GM19043 (cell line): Measurements from ENCODE around the gene CHD2.
A peak's percentile ranks its signal among the peaks of the same experiment; 100 is the strongest.

Source experiments
- ATAC-seq: cut with Tn5 transposase; IDR thresholded peaks from one replicate; pipeline ENCODE4 v1.9.1; 2021; ENCODE audit warnings: low read depth; ENCODE audit not compliant: unreplicated experiment

The CHD2 gene

DNA sequence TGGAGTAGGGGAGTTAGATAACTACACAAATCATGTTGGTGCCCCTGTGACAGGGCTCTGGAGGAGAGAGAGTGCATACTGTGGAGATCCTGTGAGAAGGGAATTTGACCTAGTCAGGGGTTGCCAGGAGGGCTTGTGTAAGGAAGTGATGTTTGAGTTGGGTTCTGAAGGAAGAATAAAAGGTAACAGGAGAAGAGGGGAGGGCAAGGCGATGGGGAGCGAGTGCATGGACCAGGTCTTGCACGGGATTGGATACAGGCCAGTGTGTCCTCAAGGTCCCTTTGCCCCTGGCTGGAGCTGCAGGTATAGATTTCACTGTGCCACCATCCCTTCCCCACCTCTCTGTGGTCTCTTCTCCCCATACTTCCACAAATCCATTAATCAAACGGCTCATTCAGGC lies 105.0 kb downstream of the CHD2 start:
- no peak for ATAC-seq

DNA sequence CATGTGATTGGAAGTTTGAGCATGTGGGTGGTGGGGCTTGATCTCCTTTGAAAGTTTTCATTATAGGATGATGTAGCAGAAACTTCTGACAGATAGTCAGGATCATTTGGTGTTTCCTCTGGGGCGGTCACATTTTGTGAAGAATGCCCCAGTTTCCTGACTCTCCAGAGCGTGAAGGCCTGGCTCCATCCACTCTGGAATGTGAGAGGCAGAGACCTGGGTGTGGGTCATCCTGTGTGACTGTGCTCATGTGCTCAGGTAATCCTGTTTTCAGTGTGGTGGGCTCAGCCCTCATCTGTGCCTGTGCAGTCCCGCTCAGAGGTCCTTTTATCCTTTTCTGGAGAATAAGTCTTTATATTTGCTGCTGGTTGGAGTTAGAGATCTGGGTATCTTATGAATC lies 107.9 kb downstream of the CHD2 start:
- ATAC-seq = no peak

DNA sequence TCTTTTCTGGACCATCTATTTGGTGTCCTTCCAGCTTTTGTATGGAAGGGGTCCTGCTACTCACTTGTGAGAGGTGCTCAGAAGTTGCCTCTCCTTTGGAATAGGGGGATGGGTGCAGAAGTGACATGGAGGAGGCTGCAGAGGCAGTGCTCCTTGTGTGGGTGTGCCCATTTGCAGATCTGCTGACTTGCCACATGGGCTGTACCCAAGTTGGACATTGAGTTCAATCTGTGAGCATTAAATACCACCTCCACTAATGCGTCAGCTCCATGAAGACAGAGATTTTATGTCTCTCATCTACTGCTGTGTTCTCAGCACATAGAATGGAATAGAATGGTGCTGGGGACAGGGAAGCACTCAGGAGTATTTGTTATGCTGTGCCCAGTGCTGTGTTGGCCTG lies 112.7 kb downstream of the CHD2 start:
- no peak for ATAC-seq

DNA sequence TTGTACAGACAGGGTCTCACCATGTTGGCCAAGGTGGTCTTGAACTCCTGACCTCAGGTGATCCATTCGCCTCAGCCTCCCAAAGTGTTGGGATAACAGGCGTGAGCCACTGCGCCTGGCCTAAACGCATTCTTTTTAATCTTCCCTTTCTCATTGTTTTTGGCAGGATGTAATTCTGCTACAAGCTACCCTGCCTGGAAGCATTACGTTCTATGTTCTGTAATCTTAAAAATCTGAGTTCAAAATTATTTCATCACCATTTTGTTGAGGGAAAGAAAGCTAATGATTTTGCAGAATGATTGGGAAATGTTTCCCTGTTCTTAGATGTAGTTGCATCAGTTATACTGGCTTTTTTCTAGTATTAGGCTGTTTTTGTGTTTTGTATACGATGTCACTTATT lies 117.4 kb downstream of the CHD2 start:
- no peak for ATAC-seq

DNA sequence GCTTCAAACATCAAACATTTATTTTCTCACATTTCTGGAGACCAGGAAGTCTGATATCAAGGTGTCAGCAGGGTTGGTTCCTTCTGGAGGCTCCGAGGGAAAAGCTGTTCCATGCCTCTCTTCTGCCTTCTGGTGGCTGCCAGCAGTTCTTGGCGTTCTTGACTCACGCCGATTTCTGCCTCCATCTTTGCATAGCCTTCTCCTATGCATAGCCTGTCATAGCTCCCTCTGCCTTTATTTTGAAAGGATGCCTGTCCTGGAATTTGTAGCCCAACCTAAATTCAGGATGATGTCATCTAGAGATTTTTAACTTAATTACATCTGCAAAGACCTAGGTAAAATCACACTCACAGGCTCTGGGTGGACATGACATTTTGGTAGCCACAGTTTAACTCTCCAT lies 118.5 kb downstream of the CHD2 start:
- no peak for ATAC-seq

DNA sequence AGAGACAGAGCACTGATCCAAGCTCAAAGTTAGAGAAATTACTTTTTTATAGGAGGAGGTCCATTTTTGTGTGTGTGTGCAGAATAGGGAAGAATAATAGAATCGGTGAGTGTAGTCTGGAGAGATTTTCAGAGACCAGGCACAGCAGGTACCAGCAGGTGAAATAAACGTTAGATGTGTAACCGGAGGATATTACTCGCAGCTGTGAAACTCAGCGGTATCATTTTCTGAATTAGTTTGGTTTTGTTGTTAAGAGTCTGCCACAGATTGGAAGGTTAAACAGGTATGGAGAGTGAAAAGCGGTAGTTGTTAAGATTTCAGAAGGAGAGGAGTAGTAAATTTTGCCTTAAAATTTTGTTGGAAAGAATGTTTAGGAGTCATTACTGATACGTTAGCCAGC lies 119.0 kb downstream of the CHD2 start:
- ATAC-seq = no peak

DNA sequence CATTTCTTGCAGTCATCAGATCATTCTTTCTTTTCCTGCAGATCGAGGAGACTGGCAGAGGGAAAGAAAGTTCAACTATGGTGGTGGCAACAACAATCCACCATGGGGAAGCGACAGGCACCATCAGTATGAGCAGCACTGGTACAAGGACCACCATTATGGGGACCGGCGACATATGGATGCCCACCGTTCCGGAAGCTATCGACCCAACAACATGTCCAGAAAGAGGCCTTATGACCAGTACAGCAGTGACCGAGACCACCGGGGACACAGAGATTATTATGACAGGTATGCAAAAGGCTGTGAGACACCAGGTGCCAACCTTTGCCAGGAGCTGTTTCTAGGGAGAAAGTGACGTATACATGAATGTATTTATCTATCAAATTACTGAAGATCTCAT lies 119.8 kb downstream of the CHD2 start:
- ATAC-seq = no peak

DNA sequence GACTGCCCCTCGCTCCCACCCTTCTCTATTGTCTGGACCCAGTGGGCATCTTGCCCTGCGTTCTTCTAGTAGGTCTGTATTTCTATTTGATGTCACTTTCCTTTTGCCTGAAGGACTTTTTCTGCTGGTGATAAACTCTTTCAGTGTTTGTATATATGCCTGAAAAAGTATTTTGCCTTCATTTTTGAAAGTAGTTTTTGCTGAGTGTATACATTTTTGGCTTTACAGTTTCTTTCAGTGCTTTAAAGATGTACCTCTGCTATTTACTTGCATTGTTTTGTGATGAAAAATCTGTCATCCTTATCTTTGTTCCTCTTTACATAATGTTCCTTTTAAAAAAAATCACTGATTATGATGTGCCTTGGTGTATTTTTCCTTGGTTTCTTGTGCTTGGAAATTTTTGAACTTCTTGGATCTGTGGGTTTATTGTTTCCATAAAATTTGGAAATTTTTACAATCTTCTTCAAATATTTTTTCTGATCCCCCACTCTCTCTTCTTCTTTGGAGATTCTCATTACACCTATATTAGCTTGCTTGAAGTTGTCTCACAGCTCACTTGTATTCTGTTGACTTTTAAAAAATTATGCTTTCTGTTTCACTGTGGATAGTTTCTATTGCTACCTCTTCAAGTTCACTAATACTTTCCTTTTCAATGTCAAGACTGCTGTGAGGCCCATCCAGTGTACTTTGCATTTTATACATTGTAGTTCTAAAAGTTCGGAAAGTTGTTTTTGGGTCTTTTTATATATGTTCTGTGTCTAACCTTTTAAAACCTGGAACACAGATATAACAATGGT lies 121.0 kb downstream of the CHD2 start:
- ATAC-seq = peak; percentile 86

DNA sequence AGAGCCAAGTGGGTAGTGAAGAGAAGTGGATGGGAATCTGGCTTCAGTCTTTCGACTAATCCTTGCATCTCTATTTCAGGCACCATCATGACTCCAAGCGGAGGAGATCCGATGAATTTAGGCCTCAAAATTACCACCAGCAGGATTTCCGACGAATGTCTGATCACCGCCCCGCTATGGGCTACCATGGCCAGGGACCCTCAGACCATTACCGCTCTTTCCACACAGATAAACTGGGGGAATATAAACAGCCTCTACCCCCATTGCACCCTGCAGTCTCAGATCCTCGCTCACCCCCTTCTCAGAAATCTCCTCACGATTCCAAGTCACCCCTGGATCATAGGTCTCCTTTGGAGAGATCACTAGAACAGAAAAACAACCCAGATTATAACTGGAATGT lies 124.2 kb downstream of the CHD2 start:
- ATAC-seq = no peak

DNA sequence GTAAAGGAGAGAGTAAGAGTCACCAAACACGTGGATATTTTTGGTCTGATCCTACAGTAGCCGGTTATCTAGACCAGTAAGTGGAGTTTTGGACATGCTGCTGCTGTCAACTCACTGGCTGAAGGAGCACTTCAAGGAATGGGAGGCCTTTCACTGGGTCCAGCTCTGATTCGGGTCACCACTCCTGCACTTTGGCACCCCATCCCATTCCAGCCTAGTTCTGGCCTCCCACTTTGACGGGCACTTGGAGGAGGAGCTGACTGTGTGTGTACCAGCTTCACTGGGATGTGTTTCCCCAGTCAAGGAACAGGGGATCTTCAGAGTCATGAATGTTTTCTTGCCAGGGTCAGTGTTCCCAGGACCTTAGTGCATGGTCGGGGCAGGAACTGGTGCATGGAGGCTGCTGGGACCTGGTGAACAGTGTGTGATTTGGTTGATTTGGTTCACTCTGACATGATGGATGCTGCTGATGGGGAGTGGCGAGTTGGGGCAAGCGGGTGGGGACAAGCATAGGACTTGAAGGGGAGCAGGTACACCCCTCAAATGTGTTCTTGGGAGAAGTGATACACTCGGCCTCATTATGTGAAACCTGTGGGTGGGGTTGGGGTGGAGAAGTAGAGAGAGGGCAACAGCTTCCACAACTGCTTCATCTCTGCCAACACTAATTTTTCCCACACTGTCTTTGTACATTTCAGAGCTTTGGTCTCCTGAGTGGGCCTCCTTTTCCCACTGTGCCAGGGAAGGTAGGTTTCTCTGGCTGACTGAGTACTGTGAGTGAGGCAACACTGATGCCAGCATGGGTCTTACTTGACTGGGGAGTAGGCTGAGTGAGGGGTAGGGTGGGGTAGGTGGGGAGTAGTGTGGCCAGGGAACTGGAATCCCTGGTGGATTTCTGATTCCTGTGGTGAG lies 124.8 kb downstream of the CHD2 start:
- ATAC-seq = no peak

DNA sequence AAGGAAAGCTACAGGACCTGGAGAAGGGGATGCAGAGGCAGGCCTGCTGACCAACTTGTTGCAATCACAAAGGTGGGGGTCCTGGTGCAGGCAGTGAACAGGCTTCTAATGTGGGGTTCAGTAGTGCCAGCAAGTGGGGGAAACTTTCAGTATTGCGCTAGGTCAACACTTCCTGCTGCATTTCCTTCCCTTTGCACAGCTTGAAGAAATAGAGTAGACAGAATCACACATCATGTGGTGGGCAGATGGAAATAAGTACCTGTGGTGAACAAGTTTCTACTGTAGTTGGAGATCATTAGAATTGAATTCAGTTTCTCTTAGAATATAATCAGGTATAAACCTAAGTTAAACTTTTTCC lies 125.5 kb downstream of the CHD2 start:
- no peak for ATAC-seq

DNA sequence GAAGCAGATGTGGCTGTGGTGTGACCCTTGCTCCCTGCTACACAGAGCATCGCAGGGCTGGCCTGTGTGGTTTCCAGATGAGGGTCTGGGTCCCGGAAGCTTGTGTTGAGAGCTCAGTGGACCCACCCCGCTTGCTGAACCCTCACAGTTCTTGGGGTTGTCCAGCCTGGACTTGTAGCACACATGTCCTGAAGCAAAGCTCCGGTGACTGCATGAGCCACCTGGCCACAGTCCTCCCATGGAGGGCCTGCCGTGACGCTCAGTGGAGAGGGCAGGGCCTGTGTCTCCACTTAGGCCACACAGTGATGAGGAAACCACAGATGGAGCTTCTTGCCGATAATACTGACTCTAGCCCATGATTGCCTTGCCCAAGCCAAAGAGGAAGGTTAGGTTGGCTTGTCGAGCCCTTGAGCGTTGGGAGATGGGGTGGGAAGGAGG lies 126.3 kb downstream of the CHD2 start:
- no peak for ATAC-seq

DNA sequence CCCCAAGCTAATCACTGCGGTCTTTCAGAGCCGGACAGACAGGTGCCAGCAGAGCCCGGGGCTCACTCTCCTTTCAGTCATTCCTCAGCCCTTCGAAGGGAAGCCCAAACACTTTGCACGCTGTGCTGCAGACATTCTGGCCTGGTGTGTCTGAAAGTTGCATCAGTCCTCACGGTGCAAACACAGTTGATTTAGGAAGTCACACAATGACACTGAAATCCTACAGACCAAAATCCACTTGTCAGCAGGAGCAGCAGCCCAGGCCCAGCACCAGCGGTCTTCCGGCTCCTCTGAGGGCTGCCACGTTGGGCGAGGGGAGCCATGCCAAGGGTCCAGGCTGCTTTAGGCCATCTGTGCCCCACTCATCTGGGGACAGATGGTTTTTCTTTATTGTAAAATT lies 127.3 kb downstream of the CHD2 start:
- ATAC-seq = no peak

DNA sequence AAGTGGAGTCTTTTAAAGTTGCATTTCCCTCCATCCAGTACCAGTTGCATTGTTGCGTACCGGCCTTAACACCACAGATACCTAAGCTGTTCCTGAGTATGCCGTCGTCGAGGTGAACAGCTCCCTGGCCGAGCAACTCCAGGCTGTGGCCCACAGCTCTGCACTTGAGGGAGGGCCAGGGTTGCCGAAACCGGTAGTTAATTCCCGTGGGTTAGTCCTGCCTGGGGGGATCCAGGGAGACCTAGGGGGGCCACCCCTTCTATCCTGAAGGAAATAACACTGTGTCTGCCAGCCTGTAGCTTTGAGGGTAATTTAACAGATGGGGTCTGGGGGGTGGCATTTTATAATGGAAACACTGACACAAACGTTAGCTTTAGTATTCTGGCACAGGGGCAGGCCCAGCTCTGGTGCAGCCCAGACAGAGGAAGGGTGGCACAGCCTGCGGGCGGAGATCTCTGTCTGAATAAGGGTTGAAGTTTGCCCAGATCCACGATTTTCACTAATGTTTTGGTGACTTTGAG lies 128.0 kb downstream of the CHD2 start:
- no peak for ATAC-seq

DNA sequence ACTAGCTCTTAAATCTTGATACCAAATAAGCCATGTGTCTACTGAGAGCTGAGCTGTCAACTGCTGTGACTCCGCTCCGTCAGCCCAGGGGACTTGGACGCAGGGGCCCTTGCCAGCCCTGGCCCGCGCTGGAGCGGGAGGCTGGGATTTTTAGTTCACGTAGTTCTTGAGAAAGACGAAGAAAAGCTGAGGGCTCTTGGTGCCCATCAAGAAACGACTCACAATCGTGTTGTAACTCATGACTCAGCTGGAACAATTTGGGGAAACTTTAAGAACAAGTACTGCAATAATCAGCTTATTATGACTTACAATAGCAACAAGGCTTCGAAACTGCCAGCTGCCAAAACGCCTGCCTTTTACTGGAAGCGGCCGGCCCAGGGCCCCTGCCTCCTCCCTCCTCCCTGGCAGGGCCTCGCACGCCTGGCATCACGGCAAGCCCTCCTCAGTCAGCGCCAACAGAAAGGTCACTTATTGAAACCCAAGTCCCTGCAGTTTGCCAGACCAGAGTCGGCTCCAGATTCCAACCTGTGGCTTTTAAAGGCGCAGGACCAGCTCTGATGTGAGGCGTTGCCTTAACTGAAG lies 128.6 kb downstream of the CHD2 start:
- no peak for ATAC-seq

DNA sequence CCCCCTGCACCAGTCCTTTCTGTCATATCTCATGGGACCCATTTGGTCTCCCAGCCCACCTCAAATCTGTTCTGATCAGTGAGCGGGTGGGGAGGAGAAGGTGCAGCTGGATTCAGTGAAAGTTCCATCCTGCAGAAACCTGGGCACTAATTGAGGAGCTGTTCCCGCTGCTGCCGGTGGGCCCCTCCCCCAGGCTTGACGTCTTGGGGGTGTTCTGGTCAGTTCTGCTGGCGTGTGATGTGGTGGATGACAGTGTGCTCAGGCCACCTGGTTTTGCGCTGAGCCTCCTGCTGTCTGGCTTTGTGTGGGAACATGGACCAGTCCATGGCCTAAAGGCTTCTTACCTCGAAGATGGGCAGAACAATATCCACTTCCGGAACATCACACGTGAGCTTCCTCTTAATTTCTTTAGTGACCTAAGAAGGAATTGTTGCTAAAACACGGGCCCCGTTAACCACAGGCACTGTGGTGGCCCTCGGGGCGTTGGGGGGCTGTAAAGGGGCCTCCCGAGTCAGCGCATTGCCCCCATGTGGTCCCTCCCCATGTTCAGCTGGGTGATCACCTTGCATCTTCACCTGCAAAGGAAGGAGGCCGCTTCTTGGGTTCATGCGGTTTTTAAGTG lies 129.2 kb downstream of the CHD2 start:
- no peak for ATAC-seq

DNA sequence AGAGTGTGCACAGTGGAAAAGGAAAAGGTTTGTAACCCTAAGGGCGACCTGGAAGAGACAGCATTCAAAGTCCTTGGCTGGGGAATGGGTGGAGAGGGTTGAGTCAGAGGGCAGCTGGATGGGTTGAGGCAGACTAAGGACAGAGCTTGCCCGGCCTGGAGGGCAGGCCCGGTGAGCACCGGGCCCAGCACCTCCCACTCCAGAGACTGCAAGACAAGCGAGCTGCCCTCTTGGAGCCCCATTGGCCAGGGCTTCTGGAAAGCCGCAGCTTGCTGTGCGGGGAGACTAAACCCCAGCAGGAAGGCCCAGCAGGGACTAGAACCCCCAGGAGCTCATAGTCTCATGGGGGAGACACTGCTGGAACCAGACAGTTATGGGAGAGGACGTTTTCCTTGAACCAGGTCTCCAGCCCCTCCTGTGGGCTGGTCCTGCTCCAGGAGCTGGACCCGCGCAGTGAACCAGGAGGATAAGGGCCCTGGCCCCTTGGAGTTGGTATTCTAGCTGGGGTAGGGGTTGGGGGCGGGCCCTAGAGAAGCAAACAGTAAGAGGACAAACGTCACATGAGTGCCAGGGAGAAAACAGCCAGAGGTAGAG lies 129.8 kb downstream of the CHD2 start:
- ATAC-seq = no peak

DNA sequence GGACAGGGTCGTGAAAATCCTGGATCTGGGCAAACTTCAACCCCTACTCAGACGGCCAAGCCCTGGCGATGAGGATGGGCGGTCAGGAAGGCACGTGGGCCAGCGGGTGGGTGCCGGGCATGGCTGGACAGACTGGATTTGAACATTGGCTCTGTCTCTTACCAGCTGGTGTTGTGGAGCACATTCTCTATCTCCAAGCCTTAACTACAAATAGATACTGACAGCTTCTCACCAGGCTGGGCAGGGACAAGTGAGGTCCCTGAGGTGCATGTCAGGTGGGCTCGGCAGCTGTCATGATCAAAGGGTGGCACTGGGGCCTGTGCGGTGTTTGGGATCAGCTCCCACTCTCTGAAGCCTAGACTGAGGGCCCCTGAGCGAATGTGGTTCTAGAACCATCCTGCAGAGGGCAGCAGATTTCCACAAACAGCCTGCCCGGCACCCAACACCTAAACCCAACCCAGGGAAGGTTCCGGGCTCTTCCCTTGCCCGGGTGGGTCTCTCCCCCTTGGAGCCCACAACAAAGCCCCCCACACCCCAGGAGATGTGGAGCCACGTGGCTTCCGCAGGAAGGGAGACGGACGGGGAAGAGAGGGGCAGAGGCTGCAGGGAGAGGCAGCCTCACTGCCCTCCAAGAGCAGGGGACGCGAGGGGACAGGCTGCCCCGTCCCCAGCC lies 130.4 kb downstream of the CHD2 start:
- peak; percentile 86 for ATAC-seq

DNA sequence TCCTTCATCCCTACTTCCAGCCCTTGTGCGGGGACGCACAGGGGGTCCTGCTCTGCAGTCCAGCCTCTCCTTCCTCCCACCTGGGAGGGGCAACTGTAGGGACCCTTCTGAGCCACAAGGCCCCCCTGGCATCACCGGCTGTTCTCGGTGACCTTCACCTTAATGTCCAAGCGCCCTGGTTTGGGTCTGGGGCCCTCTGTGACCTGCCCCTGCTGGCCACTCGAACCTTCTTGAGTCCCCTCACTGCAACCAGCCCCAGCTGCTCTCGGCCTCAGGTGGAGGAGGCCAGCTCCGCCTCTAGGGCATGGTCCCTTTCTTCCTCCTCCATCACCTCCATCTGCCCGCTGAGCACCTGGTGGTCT lies 131.0 kb downstream of the CHD2 start:
- ATAC-seq = no peak
